ENCODE measurements around the gene ZNF107.

DNA sequence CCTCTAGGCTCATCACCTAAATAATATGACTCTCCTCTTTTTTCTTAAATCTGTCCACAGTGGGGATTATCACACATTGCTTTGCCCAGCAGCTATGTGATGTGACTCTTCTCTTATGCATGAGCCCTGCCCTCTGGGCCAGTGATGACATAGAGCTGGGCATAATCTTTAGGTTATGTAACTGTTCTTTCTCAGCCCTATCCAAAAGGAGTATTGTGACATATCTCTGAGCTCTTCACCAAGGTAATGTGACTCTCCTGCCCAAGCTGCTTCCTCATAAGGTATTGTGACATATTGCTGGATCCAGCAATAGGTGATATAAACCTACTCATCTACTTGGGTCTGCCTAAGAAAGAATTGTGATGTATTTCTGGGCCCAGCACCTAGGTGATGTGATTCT, 37.7 kb upstream of the ZNF107 start:
- TF ChIP-seq, protein P1, sequence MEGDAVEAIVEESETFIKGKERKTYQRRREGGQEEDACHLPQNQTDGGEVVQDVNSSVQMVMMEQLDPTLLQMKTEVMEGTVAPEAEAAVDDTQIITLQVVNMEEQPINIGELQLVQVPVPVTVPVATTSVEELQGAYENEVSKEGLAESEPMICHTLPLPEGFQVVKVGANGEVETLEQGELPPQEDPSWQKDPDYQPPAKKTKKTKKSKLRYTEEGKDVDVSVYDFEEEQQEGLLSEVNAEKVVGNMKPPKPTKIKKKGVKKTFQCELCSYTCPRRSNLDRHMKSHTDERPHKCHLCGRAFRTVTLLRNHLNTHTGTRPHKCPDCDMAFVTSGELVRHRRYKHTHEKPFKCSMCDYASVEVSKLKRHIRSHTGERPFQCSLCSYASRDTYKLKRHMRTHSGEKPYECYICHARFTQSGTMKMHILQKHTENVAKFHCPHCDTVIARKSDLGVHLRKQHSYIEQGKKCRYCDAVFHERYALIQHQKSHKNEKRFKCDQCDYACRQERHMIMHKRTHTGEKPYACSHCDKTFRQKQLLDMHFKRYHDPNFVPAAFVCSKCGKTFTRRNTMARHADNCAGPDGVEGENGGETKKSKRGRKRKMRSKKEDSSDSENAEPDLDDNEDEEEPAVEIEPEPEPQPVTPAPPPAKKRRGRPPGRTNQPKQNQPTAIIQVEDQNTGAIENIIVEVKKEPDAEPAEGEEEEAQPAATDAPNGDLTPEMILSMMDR (IDR thresholded peaks at IDR 0.05; ENCODE audit: insufficient read depth, low read depth, low read length): no peak
- TF ChIP-seq EZH2 (IDR thresholded peaks at IDR 0.05; ENCODE audit: insufficient read depth, low read length): no peak
